Erythroblast (primary cell): ENCODE data around the gene FBXW4.

ENCODE experiments used
- DNase-seq, 2 experiments: peaks; one replicate each; lab custom pipeline; 2025; lab: John Stamatoyannopoulos, UW
- GATA1 ChIP-seq: IDR thresholded peaks from 2 replicates; pipeline ENCODE4 v1.6.1; 2011; ENCODE audit warnings: low read depth, mild to moderate bottlenecking, control low read depth, low read length, moderate library complexity
- POLR2A ChIP-seq: IDR thresholded peaks from 2 replicates; pipeline ENCODE4 v1.6.1; 2011; ENCODE audit warnings: mild to moderate bottlenecking, low read length

FBXW4 gene

DNA sequence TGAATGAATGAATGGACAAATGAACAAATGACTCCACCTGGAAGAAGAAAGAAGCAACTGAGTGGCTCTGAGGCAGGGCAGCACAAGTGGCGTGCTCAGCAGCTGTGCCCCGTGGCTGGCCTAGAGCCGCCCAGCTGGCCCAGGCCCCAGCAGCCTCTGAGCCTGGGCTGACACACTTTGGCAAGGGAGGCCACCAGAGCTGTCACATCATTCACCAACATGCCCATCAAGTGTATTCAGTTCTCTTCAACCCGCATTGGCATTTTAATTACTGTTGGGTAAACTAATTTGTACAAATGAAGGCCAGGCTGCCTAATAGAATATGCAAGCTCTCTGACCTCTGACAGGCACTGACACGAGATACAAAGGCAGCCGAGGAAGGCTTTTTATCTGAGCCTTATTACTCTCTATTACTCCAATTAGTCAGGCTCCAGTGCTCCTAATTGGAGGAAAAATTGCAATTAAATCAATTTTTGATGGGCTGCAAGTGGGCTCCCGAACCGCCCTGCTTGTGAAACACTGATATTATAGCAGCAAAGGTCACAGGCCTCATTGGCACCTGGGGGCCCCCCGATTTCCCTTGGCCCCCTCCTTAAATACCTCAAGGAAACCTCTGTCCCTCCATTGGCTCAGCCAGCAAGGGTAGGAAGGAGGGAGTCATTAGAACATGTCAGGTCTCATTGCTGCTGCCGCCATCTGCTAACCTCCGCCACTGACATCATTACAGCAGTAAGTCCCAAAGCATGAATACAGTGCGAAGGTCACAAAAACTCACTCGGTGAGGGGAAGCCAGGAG lies 64.9 kb downstream of the FBXW4 start:
- TF ChIP-seq POLR2A = no peak
- no peak for TF ChIP-seq GATA1
- DNase-seq = no peak

DNA sequence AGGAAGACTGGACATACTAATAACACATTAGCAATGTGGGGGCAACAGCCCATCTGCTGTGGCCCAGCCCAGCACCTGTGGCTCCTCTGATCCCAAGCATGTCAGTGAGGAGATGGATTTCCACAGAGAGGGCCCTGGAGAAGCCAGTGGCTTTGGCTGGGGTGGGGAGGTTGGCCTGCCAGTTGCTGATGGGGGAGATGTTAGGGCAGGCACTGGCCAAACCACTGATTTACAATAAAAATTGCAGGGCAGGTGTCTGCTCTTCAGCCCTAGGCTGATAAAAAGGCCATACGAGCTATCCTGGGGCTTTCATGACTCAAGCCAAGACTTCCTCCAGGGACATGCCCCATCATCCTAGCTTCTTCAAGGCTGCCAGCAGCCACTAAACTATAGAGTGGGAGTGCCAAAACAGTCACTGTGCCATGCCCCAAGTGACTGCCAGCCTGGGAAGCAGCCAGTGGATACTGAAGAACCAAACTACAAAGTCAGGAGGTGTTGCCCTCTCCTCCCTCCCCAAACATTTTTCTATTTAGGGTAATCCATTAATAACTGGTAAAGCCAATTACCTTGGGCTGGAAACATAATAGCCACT lies 69.1 kb downstream of the FBXW4 start:
- DNase-seq = no peak
- TF ChIP-seq POLR2A = no peak
- TF ChIP-seq GATA1 = no peak

DNA sequence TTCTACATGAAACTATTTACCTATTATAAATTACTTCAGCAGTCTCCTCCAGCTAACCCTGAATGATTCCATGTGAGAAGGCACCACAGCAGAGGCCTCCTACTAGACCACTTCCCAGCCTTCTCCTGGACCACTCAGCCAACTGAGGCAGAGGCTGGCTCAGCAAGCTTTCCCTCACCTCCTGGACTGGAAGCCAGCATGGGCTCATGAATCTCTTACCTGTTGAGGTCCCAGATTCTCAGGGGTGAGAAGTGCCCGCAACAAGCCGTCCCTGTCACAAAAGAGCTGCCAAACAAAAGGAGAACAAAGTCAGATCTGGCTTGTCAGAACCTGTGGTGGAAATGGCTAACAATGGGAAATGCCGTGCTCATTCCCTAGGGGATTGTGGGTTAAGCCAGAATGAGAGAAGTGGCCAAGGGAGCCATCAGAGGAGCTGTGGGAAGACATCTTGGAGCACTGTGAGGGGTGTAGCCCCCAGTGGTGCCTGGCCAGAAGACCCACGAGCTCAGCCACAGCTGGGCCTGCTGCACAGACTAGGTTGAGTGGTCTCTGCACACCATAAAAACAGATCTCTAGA lies 70.4 kb downstream of the FBXW4 start:
- TF ChIP-seq GATA1 (no peak), POLR2A (no peak)
- DNase-seq = no peak

DNA sequence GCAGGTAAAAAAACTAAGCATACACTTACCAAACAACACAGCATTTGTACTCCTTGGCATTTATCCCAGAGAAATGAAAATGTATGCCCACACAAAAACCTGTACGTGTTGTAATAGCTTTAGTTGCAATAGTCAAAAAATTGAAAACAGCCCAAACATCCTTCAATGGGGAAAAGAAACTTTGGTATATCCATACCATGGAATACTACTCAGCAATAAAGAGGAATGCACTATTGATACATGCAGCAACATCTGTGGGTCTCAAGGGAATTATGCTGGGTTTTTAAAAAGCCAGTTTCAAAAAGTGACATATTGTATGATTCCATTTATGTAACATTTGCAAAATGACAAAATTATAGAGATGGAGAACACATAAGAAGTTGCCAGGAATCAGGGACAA lies 71.4 kb downstream of the FBXW4 start:
- TF ChIP-seq GATA1 (no peak), POLR2A (no peak)
- DNase-seq = no peak

DNA sequence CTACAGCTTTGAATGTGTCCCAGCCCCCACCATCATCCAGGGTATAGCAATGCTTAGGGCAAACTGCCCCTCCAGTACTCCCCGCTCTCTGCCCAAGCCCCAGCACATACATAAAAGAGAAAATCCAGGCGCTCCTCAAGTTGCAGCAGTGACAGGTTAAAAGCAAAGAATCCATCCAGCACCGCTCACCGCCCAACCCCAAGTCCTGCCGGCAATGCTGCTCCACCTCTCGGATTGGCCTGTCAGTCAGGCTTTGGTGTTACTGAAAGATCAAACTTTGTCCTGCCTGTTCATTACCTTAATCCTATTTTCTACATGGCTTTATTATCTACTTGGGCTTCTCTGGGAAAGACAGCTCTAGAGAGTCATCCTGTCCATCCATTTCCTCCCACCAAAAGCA lies 75.0 kb downstream of the FBXW4 start:
- TF ChIP-seq GATA1 (no peak), POLR2A (no peak)
- DNase-seq = no peak

DNA sequence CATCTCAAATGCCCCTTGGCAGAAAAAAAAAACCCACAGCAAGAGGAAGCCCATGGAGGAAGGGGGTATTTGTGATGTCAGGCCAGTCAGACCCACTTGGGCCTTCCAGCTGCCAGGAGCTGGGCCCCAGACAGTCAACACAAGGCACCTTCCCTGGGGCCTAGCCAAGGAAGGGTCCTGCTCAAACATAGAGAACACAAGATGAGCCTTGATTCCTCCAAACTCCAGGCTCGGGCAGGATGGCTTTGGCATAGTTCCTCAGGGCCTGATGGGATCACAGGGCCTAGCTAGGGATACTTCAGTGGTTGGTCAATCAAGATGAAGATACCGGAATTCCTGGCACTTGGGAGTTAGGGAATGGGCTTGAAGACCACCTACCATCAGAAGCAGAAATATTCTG lies 76.1 kb downstream of the FBXW4 start:
- DNase-seq = no peak
- TF ChIP-seq GATA1 (no peak), POLR2A (no peak)

DNA sequence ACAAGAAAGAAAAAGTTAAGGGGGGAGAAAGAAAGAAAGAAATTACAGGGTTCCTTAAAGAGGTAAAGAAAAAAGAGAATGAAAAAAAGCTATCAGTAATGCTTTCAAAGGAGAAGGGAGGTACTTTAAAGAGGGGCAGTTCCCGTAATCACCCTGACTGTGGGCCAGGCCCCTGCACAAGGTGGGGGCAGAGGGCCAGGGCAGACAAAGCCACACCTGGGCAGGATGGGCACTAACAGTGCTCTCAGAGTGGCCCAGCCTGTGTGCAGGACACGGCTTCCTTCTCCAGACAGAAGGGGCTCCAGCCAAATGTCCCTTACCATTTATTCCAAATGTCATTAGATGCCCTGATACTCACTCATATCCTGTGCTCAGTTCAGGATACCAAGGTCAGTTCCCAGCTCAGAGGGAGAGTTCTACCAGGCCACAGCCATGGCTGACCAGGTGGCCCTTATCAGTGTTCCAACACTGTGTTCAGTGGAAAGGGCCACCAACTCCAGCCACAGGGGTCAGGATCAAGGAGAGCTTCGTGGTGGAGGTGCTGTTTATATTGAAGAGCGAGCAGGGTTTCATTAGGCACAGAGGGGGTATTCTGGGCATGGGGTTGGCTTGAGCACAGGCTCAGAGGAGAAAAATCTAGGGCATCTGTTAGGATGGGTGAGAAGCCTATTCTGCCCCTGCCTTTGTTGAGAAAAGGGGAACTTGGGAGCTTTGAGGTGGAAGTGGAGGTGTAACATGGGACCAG lies 77.0 kb downstream of the FBXW4 start:
- no peak for TF ChIP-seq GATA1
- TF ChIP-seq POLR2A = no peak
- no peak for DNase-seq

DNA sequence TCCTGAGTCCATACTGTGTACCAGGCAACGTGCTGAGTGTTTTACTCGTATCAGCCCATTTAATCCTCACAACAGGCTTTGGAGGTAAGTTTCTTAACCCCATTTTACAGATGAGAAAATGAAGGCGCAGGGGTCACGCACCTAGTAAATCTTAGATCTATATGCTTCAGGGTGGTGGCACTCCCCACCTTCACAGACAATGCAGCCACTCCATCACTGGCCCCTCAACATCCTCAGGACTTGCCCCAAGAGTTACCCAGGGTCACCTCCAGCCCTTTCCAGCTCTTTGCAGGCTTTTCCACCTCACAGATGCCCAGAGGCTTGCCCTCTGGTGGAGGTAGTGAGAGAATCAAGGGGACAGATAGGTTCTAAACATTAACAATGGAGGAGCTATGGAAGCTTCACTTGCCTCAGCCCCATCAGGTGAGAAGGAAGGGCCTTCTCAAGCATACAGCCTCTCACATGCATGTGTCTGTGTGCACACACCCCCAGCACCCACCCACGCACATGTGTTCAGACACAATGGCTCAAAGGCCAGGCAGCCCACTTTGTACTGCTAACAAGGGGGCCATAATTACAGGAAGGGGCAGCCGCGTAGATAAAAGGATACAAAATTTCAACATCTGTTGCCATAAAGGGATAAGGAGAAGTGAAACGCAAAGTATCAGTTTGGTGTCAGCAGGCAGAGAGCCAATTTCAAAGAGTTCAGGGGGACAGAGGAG lies 77.7 kb downstream of the FBXW4 start:
- DNase-seq = no peak
- TF ChIP-seq POLR2A (no peak), GATA1 (no peak)

DNA sequence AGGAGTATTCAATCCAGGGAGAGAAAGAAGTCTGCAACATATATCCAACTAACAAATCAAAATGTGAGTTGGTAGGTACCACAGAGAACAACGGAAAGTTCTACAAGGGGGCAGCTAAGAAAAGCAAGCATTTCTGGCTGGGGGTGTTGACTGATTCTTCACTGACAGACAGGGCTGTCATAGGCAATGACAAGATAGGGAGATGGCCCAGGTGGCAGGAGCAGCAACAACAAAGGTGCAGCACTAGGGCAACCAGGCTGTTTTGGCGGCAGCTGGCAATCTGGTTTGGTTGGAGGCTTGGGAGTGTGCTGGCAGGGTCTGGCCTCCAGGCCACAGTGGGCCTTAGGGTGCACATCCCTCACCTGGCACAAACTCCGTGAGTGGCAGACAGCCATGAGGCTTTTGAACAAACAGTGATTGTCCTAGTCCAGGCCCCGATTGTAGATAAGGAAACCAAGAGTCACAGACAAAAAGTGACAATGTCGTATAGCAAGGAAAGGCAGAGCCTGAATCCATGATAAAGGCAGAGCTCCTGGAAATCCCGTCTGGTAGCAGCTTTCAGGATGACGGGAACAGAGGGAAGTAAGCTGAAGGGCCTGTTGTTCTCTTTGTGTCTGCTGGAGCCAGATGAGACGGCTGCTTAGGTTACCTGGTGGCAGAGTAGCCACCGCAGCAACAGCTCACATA lies 78.4 kb downstream of the FBXW4 start:
- TF ChIP-seq GATA1 = no peak
- TF ChIP-seq POLR2A = no peak
- no peak for DNase-seq

DNA sequence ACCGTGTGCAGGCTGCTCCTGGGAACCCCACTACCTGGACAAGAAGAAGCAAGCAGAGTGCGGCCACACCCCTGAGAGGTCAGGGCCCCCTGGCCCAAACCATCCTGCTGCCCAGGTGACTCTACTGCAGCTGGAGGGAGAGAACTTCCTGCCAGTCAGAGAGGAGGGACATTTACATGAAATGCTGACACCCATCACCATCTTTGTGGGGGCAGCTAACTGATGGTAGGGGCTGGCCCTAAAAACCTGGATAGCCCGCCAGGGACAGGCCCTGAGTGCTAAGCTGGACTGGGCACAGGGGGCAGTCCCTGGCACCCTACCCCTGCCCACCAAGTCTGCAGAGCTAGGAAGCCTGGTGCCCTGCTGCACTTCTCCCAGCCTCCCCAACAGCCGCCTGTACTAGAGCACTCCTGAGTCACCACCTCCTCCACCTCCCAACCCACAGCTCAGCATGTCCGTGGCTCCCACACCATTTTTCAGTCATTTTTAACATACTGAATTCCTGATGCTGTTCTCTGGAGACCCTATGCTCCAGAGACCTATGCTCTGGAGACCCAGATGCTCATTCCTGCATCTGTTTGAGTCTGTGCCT lies 79.3 kb downstream of the FBXW4 start:
- no peak for DNase-seq
- TF ChIP-seq POLR2A (no peak), GATA1 (no peak)

DNA sequence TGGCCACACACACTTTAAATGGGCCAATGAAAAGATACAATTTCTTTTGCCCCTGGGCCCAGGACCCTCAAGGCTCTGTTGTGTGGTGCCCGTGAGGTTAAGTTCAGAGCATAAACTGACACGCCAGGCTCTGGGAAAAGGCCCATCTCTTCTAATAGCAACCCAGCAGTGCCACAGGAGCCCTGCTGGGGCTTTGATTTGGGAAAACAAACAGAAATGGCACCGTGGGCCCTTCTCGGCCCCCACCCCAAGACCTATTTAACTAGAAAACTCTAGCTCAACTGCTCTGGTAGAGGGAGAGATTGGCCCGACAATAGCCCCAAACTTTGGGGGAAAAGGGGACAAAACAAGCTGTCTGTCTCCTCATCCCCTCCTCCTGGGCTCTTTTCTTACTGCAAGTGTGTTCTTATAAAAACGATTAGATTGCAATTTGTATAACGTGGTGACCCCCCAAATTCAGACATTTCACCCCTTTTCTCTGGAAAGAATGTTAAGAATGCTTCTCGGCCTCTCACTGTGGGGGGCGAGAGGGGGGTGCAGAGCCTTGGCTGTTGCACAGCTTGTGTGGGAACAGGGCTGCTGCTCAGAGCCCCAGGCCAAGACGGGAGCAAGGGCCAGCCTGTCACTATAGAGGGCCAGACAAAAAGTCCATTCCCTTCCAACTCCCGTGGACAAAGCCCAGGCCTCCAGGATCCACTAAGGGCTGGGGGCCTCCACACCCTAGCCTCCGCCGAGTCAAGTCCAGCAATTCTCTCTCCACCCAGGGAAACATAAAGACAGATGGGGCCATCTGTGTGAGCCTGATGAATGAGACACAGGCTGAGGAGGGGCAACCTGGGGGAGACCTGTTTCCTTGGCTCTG lies 80.1 kb downstream of the FBXW4 start:
- TF ChIP-seq GATA1 = no peak
- no peak for TF ChIP-seq POLR2A
- no peak for DNase-seq
